ENCODE results near the gene BRSK2. TPM values are rescaled to one million over a fixed set of nuclear protein-coding genes. Genes with fewer than 3 reads are reported as not detected.
"Not testable (repeated sequence)": the region's sequence is repeated elsewhere in the genome, so short reads cannot be mapped to it uniquely, and the experiment has no call there.

BRSK2 gene
- total RNA-seq, 2 experiments from 2014 or later: 0.96 to 1.2 TPM

- no peak for DNase-seq
- Mint-ChIP-seq H3K27me3 (no peaks in the 10 kb centered on the region), H3K27ac (no peak overlapping the region), H3K4me1 (no peaks in the 10 kb centered on the region), H3K9me3 (ENCODE audit: low read depth) (peaks cover 8% of the 10 kb centered on the region), H3K4me3 (no peak overlapping the region), H3K36me3 (ENCODE audit: low read depth) (no peaks in the 10 kb centered on the region)
- ATAC-seq: no peak
- intact Hi-C loops (cut with DNase I, micrococcal nuclease): no loop called here
- ChIA-PET POLR2A (no interaction called here), CTCF (interaction anchor here (0.6 kb wide), 2 partner anchors 199 to 584 kb away, joined by 3 read pairs; no protein-coding TSS in a partner anchor)
Observed at GRCh38 chr11:1422481-1422880, 32.7 kb downstream of the BRSK2 start.

- H3K36me3 Mint-ChIP-seq (ENCODE audit: low read depth): no peaks in the 10 kb centered on the region
- ATAC-seq (no peak), DNase-seq (no peak)
- ChIA-PET CTCF (interaction anchor here (0.6 kb wide), 2 partner anchors 198 to 583 kb away, joined by 3 read pairs; no protein-coding TSS in a partner anchor), POLR2A (no interaction called here)
- peaks cover 8% of the 10 kb centered on the region for H3K9me3 Mint-ChIP-seq (ENCODE audit: low read depth)
- intact Hi-C loops (cut with DNase I, micrococcal nuclease): no loop called here
- H3K27me3 Mint-ChIP-seq: no peaks in the 10 kb centered on the region
- no peak overlapping the region for H3K27ac Mint-ChIP-seq
- no peak overlapping the region for H3K4me3 Mint-ChIP-seq
- H3K4me1 Mint-ChIP-seq: no peaks in the 10 kb centered on the region
Observed at GRCh38 chr11:1422981-1423380, 33.2 kb downstream of the BRSK2 start.

DNA sequence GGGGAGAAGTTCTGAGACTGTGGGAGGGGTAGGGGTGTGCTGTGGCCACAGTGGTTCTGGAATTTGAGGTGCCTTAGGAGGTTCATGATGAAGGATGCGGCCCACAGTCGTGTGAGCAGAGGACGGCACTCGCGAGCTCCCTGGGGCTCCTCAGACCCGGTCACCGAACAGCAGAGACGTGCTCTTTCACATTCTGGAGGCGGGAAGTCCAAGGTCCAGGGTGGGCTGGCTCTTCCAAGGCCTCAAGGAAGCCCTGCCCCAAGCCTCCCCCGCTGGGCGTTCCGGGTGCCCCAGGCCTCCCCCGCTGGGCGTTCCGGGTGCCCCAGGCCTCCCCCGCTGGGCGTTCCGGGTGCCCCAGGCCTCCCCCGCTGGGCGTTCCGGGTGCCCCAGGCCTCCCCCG is 33.7 kb downstream of the BRSK2 start:
- POLR2A ChIA-PET: not testable (repeated sequence)

GRCh38 chr11:1425006-1425405 is 35.3 kb downstream of the BRSK2 start:
- Mint-ChIP-seq H3K9me3 (ENCODE audit: low read depth) (no peaks in the 10 kb centered on the region), H3K27ac (no peak overlapping the region), H3K36me3 (ENCODE audit: low read depth) (no peaks in the 10 kb centered on the region), H3K4me1 (no peaks in the 10 kb centered on the region), H3K4me3 (no peak overlapping the region), H3K27me3 (no peaks in the 10 kb centered on the region)
- CTCF ChIA-PET: no interaction called here
- no peak for ATAC-seq
- POLR2A ChIA-PET: no interaction called here
- DNase-seq: no peak
- intact Hi-C loops (cut with DNase I, micrococcal nuclease): no loop called here

More for the DNA sequence above, 33.7 kb downstream of the BRSK2 start:
- H3K27me3 Mint-ChIP-seq; H3K36me3 Mint-ChIP-seq (ENCODE audit: low read depth); ATAC-seq; H3K9me3 Mint-ChIP-seq (ENCODE audit: low read depth); H3K4me1 Mint-ChIP-seq; H3K27ac Mint-ChIP-seq; H3K4me3 Mint-ChIP-seq; DNase-seq; intact Hi-C loops (cut with DNase I, micrococcal nuclease): not testable (repeated sequence)
- CTCF ChIA-PET: interaction anchor here (0.6 kb wide), 1 partner anchor 583 kb away, joined by 3 read pairs; no protein-coding TSS in a partner anchor

- H3K4me1 Mint-ChIP-seq: no peaks in the 10 kb centered on the region
- no peaks in the 10 kb centered on the region for H3K27me3 Mint-ChIP-seq
- H3K4me3 Mint-ChIP-seq: no peak overlapping the region
- H3K9me3 Mint-ChIP-seq (ENCODE audit: low read depth): no peaks in the 10 kb centered on the region
- ChIA-PET CTCF (no interaction called here), POLR2A (no interaction called here)
- no peak overlapping the region for H3K27ac Mint-ChIP-seq
- ATAC-seq (no peak), DNase-seq (no peak)
- intact Hi-C loops (cut with DNase I, micrococcal nuclease): no loop called here
- H3K36me3 Mint-ChIP-seq (ENCODE audit: low read depth): no peaks in the 10 kb centered on the region
Observed at GRCh38 chr11:1425439-1425838, 35.7 kb downstream of the BRSK2 start.

GRCh38 chr11:1428762-1429316 is 39.1 kb downstream of the BRSK2 start:
- H3K27me3 Mint-ChIP-seq: no peaks in the 10 kb centered on the region
- no peak for DNase-seq
- H3K4me3 Mint-ChIP-seq: no peak overlapping the region
- no peaks in the 10 kb centered on the region for H3K4me1 Mint-ChIP-seq
- ChIA-PET CTCF (no interaction called here), POLR2A (no interaction called here)
- no peaks in the 10 kb centered on the region for H3K9me3 Mint-ChIP-seq (ENCODE audit: low read depth)
- ATAC-seq: no peak
- no peak overlapping the region for H3K27ac Mint-ChIP-seq
- intact Hi-C loops (cut with DNase I, micrococcal nuclease): no loop called here
- H3K36me3 Mint-ChIP-seq (ENCODE audit: low read depth): no peaks in the 10 kb centered on the region

DNA sequence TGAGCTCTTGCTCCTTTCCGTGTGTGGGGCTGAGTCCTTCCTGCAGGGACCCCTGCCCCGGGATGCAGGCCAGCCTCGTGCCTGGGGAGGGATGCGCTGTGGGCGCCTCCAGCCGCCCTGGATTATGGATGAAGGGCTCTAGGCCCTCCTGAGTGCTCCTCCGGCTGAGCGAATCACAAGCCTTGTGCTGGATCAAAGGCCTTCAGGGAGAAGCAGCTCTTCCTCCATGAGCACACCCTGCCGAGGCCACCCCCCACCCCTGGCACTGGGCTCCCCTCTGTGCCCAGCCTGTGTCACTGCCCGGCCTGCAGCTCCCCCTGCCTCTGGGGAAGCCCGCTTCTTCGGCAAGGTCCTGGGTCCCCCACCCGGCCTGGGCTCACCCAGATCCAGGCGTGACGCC is 43.8 kb downstream of the BRSK2 start:
- intact Hi-C loops (cut with DNase I, micrococcal nuclease): no loop called here
- H3K4me1 Mint-ChIP-seq: no peaks in the 10 kb centered on the region
- H3K4me3 Mint-ChIP-seq: no peak overlapping the region
- H3K9me3 Mint-ChIP-seq (ENCODE audit: low read depth): no peaks in the 10 kb centered on the region
- no peak overlapping the region for H3K27ac Mint-ChIP-seq
- DNase-seq (no peak), ATAC-seq (no peak)
- CTCF ChIA-PET: interaction anchor here (0.6 kb wide), 1 partner anchor 601 kb away, joined by 3 read pairs; no protein-coding TSS in a partner anchor
- no peaks in the 10 kb centered on the region for H3K36me3 Mint-ChIP-seq (ENCODE audit: low read depth)
- no peaks in the 10 kb centered on the region for H3K27me3 Mint-ChIP-seq
- POLR2A ChIA-PET: no interaction called here

- no peaks in the 10 kb centered on the region for H3K27me3 Mint-ChIP-seq
- intact Hi-C loops (cut with DNase I, micrococcal nuclease): no loop called here
- no peaks in the 10 kb centered on the region for H3K4me1 Mint-ChIP-seq
- CTCF ChIA-PET: interaction anchor here (0.6 kb wide), 1 partner anchor 600 kb away, joined by 3 read pairs; no protein-coding TSS in a partner anchor
- H3K36me3 Mint-ChIP-seq (ENCODE audit: low read depth): no peaks in the 10 kb centered on the region
- DNase-seq (no peak), ATAC-seq (no peak)
- no peaks in the 10 kb centered on the region for H3K9me3 Mint-ChIP-seq (ENCODE audit: low read depth)
- no peak overlapping the region for H3K27ac Mint-ChIP-seq
- POLR2A ChIA-PET: no interaction called here
- H3K4me3 Mint-ChIP-seq: no peak overlapping the region
Observed at GRCh38 chr11:1433977-1434640, 44.4 kb downstream of the BRSK2 start.

GRCh38 chr11:1435479-1435819 is 45.7 kb downstream of the BRSK2 start:
- intact Hi-C loops (cut with DNase I, micrococcal nuclease); H3K36me3 Mint-ChIP-seq (ENCODE audit: low read depth); H3K27me3 Mint-ChIP-seq; H3K9me3 Mint-ChIP-seq (ENCODE audit: low read depth); CTCF ChIA-PET; H3K4me1 Mint-ChIP-seq; DNase-seq; H3K4me3 Mint-ChIP-seq; H3K27ac Mint-ChIP-seq; ATAC-seq: not testable (repeated sequence)
- POLR2A ChIA-PET: interaction anchor here (0.6 kb wide), 1 partner anchor 164 kb away, joined by 3 read pairs; no protein-coding TSS in a partner anchor

- DNase-seq (peak; percentile 39), ATAC-seq (peak; percentile 47)
- Mint-ChIP-seq H3K4me3 (no peak overlapping the region), H3K27ac (no peak overlapping the region), H3K4me1 (no peaks in the 10 kb centered on the region), H3K36me3 (ENCODE audit: low read depth) (no peaks in the 10 kb centered on the region), H3K9me3 (ENCODE audit: low read depth) (no peaks in the 10 kb centered on the region), H3K27me3 (no peaks in the 10 kb centered on the region)
- POLR2A ChIA-PET: no interaction called here
- intact Hi-C loops (cut with DNase I, micrococcal nuclease): no loop called here
- CTCF ChIA-PET: interaction anchor here (0.8 kb wide), 1 partner anchor 80 kb away, joined by 3 read pairs; no protein-coding TSS in a partner anchor
Observed at GRCh38 chr11:1435820-1436467, 46.2 kb downstream of the BRSK2 start.

DNA sequence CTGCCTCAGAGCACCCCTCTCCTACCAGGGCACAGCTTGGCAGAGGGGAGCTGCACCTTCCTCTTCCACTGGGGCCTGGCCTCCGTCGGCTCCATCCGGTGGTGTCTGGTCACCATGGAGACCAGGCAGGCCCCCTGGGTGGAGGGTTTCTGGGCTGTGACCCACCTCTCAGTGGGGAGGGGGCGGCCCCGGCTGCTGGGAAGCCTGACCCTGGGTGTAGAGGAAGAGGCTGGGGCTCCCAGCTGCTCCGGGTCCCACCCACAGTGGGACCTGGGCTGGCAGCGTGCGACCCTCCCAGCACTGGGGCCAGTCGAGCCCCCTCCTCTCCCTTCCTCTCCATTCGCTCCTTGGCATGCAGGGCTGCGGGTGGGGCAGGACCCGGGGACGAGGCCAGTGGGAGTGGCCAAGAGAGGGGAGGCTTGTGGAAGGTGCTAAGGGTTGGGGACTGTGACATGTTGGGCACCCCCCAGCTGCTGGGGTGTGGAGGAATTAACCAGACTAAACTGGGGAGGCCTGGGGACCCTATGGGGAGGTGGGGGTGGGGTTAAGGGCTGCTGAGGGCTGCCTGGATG is 46.8 kb downstream of the BRSK2 start:
- Mint-ChIP-seq H3K36me3 (ENCODE audit: low read depth) (no peaks in the 10 kb centered on the region), H3K9me3 (ENCODE audit: low read depth) (no peaks in the 10 kb centered on the region), H3K27me3 (no peaks in the 10 kb centered on the region), H3K27ac (no peak overlapping the region), H3K4me3 (no peak overlapping the region), H3K4me1 (no peaks in the 10 kb centered on the region)
- ChIA-PET POLR2A (no interaction called here), CTCF (interaction anchor here (0.8 kb wide), 1 partner anchor 80 kb away, joined by 3 read pairs; no protein-coding TSS in a partner anchor)
- DNase-seq (no peak), ATAC-seq (peak; percentile 33)
- intact Hi-C loops (cut with DNase I, micrococcal nuclease): no loop called here

DNA sequence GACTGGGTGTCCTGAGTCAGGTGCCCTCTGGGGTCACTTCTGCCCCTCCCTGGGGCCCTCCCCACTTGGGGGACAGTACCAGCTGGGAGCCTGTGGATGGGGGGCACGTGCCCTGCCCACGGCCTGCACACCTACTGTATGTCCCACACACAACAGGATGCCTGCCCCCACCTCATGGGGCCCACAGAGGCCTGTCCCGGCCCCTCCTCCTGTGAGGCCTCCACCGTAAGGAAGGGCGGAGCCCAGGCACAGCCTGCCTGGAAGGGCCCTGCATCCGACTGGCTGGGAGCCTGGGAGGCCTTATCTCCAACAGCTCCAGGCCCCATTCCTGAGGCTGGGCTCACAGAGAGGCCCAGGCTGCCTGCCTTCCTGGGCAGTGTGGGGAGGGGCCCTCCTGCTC is 47.8 kb downstream of the BRSK2 start:
- H3K4me1 Mint-ChIP-seq: no peaks in the 10 kb centered on the region
- POLR2A ChIA-PET: no interaction called here
- H3K9me3 Mint-ChIP-seq (ENCODE audit: low read depth): no peaks in the 10 kb centered on the region
- no peak overlapping the region for H3K4me3 Mint-ChIP-seq
- ATAC-seq (no peak), DNase-seq (no peak)
- no peaks in the 10 kb centered on the region for H3K36me3 Mint-ChIP-seq (ENCODE audit: low read depth)
- intact Hi-C loops (cut with DNase I, micrococcal nuclease): no loop called here
- CTCF ChIA-PET: no interaction called here
- no peak overlapping the region for H3K27ac Mint-ChIP-seq
- H3K27me3 Mint-ChIP-seq: no peaks in the 10 kb centered on the region
